RWPE2 (cell line): ENCODE results near the gene MSL2.
A peak's percentile ranks its signal among the peaks of the same experiment; 100 is the strongest.
"Not testable (repeated sequence)": the region's sequence is repeated elsewhere in the genome, so short reads cannot be mapped to it uniquely, and the experiment has no call there.

ENCODE experiments used
- ATAC-seq: fragments of 200-7000 bp; cut with Tn5 transposase; 3 replicates; pipeline ENCODE4 v1.9.1; 2021; ENCODE audit warnings: low read depth
- DNase-seq: peaks from one replicate; pipeline ENCODE4 v3.0.0-alpha.2; 2020; ENCODE audit warnings: low spot score
- H3K27ac ChIP-seq: fragments of 450-650 bp; 2 replicates; pipeline ENCODE4 v1.5.1; 2017; ENCODE audit warnings: mild to moderate bottlenecking; ENCODE audit not compliant: poor library complexity, severe bottlenecking
- H3K27me3 ChIP-seq: fragments of 250-450 bp; sonication (Bioruptor Pico); 2 replicates; pipeline ENCODE4 v1.5.1; 2021; ENCODE audit warnings: mild to moderate bottlenecking, moderate library complexity; ENCODE audit not compliant: insufficient read depth, poor library complexity, severe bottlenecking
- H3K36me3 ChIP-seq: fragments of 250-450 bp; sonication (Bioruptor Pico); 2 replicates; pipeline ENCODE4 v1.5.1; 2020; ENCODE audit warnings: low read depth, mild to moderate bottlenecking, moderate library complexity
- H3K4me1 ChIP-seq: fragments of 250-450 bp; sonication (Bioruptor Pico); 2 replicates; pipeline ENCODE4 v1.5.1; 2021; ENCODE audit warnings: mild to moderate bottlenecking, moderate library complexity; ENCODE audit not compliant: insufficient read depth, poor library complexity, severe bottlenecking
- H3K4me3 ChIP-seq: fragments of 250-450 bp; sonication (Bioruptor Pico); 2 replicates; pipeline ENCODE4 v1.5.1; 2021; ENCODE audit warnings: mild to moderate bottlenecking, moderate library complexity; ENCODE audit not compliant: severe bottlenecking
- H3K9me3 ChIP-seq: fragments of 250-450 bp; sonication (Bioruptor Pico); 2 replicates; pipeline ENCODE4 v1.5.1; 2021; ENCODE audit warnings: mild to moderate bottlenecking, moderate library complexity; ENCODE audit not compliant: severe bottlenecking
- TF ChIP-seq, protein P1 (sequence below): fragments of 450-650 bp; IDR thresholded peaks from one replicate; pipeline ENCODE4 v1.5.1; 2017; ENCODE audit warnings: mild to moderate bottlenecking, moderate library complexity; ENCODE audit not compliant: poor library complexity, severe bottlenecking

MSL2 gene

DNA sequence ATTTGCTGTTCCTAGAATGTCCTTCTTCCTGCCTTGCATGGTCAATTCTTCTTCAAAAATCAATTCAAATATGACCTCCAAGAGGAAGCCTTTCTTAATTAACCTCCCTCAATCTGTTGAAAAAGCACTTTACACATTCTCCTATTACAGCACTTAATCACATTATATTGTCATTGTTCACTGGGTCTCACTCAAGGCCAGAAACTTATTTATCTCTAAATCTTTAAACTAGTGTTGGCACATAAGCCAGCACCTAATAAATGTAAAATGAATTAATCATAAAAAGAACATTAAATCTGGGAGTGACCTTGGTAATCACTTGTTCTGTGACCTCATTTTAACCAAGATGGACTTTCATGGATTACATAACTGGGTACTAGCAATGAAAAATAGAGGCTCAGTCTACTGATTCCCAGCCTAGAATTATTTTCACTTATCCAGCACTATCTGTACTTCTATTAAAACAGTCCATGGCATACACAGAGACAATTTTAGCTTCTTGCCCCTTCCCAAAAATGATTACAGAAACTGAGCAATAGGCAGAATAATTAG is 22.1 kb downstream of the MSL2 start:
- Histone ChIP-seq H3K27ac (peak overlapping the region; percentile 85), H3K4me3 (no peak overlapping the region), H3K4me1 (peaks cover 40% of the 10 kb centered on the region), H3K36me3 (no peaks in the 10 kb centered on the region), H3K9me3 (no peaks in the 10 kb centered on the region), H3K27me3 (no peaks in the 10 kb centered on the region)
- TF ChIP-seq, protein P1, sequence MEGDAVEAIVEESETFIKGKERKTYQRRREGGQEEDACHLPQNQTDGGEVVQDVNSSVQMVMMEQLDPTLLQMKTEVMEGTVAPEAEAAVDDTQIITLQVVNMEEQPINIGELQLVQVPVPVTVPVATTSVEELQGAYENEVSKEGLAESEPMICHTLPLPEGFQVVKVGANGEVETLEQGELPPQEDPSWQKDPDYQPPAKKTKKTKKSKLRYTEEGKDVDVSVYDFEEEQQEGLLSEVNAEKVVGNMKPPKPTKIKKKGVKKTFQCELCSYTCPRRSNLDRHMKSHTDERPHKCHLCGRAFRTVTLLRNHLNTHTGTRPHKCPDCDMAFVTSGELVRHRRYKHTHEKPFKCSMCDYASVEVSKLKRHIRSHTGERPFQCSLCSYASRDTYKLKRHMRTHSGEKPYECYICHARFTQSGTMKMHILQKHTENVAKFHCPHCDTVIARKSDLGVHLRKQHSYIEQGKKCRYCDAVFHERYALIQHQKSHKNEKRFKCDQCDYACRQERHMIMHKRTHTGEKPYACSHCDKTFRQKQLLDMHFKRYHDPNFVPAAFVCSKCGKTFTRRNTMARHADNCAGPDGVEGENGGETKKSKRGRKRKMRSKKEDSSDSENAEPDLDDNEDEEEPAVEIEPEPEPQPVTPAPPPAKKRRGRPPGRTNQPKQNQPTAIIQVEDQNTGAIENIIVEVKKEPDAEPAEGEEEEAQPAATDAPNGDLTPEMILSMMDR: no peak
- no peak for DNase-seq
- ATAC-seq: no peak

DNA sequence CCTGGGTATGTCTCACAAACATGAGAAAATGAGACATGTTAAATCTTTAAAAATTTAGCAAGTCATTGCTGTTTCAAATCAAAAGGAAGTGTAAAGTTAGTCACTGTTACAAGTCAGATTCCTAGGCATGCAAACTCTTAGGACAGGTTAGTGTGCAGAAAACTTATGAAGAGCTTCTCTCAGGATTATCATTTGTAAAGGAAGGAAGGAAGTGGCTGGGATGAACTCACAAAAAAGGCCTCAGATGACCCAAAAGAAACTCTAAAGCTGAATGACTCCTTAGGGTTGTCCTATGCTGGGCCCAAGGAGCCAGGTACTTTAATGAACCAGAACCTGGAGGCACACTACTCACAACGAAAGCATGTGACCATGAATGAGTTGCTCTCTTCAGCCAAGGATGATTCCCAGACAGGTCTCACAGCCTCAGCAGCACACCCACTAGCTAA is 25.0 kb downstream of the MSL2 start:
- TF ChIP-seq, protein P1: no peak
- H3K4me3 ChIP-seq: no peak overlapping the region
- DNase-seq (no peak), ATAC-seq (peak; percentile 92)
- H3K9me3 ChIP-seq: no peaks in the 10 kb centered on the region
- H3K36me3 ChIP-seq: no peaks in the 10 kb centered on the region; the same call in 1 of the 2 replicates
- H3K4me1 ChIP-seq: peaks cover 43% of the 10 kb centered on the region
- H3K27ac ChIP-seq: peak overlapping the region; percentile 85
- H3K27me3 ChIP-seq: no peaks in the 10 kb centered on the region

DNA sequence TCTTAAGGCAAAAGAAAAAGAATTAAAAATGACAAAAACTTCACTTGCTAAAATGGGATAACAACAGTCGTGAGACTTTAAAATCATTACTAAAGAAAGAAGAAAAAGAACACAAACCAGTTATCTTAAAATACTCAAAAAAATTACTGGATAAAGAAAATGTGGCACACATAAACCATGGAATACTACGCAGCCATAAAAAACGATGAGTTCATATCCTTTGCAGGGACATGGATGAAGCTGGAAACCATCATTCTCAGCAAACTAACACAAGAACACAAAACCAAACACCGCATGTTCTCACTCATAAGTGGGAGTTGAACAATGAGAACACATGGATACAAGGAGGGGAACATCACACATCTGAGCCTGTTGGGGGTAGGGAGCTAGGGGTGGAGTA is 27.9 kb downstream of the MSL2 start:
- DNase-seq, H3K27ac ChIP-seq, H3K36me3 ChIP-seq, H3K27me3 ChIP-seq, H3K4me3 ChIP-seq, ATAC-seq, H3K9me3 ChIP-seq: not testable (repeated sequence)
- peaks cover 34% of the 10 kb centered on the region for H3K4me1 ChIP-seq

DNA sequence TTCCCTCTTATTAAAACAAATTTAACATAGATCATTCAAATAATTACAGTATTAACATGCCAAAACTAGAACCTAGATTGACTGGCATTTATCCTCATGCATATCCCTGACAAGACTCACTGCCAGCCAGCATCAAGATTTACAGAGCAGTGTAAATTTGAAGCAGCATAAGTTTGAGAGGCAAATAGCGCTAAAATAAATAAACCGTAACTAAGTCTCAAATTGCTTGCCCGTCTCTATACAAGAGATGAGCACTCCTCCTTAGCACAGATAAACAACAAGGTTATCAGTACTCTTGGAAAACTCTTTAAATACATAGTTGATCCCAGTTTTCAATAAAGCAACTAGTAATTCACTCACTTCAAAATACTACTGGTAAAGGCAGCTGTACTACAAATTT is 29.6 kb downstream of the MSL2 start:
- TF ChIP-seq, protein P1: no peak
- Histone ChIP-seq H3K27me3 (no peaks in the 10 kb centered on the region), H3K27ac (no peak overlapping the region), H3K9me3 (no peaks in the 10 kb centered on the region), H3K4me3 (no peak overlapping the region), H3K4me1 (peaks cover 22% of the 10 kb centered on the region), H3K36me3 (no peaks in the 10 kb centered on the region; the same call in 1 of the 2 replicates)
- DNase-seq (no peak), ATAC-seq (no peak)

DNA sequence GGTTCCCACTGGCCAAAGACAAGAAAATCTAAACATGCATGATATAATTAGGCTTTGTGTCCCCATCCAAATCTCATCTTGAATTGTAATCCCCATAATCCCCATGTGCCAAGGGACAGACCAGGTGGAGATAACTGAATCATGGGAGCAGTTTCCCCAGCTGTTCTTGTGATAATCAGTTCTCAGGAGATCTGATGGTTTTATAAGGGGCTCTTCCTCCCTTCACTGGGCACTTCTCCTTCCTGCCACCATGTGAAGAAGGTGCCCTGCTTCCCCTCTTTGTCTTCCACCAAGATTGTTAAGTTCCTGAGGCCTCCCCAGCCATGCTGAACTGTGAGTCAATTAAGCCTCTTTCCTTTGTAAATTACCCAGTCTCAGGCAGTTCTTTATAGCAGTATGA is 32.5 kb downstream of the MSL2 start:
- not testable (repeated sequence) for H3K27ac ChIP-seq, ATAC-seq, H3K36me3 ChIP-seq, H3K4me3 ChIP-seq, DNase-seq, H3K27me3 ChIP-seq, H3K9me3 ChIP-seq
- peaks cover 11% of the 10 kb centered on the region for H3K4me1 ChIP-seq

DNA sequence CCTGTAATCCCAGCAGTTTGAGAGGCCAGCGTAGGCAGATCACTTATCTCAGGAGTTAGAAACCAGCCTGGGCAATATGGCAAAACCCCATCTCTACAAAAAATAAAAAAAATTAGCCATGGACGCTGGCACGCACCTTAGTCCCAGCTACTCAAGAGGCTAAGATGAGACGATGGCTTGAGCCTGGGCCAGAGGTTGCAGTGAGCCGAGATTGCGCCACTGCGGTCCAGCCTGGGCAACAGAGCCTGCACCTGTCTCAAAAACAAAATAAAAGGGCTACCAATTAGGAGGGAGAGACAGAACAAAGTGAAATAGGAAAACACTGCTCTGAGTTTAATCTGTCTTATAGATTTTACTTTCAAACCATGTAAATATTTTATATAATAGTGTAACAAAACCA is 33.8 kb downstream of the MSL2 start:
- no peak for DNase-seq
- H3K4me3 ChIP-seq: no peak overlapping the region
- H3K4me1 ChIP-seq: peaks cover 9% of the 10 kb centered on the region
- no peaks in the 10 kb centered on the region for H3K27me3 ChIP-seq
- TF ChIP-seq, protein P1: no peak
- H3K27ac ChIP-seq: no peak overlapping the region
- no peak for ATAC-seq
- no peaks in the 10 kb centered on the region for H3K9me3 ChIP-seq
- no peaks in the 10 kb centered on the region; the same call in 1 of the 2 replicates for H3K36me3 ChIP-seq
